Stomach (tissue), 9 donors: Measurements from ENCODE around the gene TRIM63. TPM values are rescaled to one million over a fixed set of nuclear protein-coding genes. Genes with fewer than 3 reads are reported as not detected.

Experiments
- DNase-seq, 2 donors: peaks; one replicate each; pipeline versions ENCODE4 v3.0.0 to v3.0.0-alpha.2; 2013 to 2019
- H3K27ac ChIP-seq, 5 donors: fragments of 200-600 bp in 4 of 5; sonication (generic) in 4 of 5; one replicate each; pipeline ENCODE4 v1.5.1; 2013 to 2019; ENCODE audit warnings: mild to moderate bottlenecking in 1 of 5, moderate library complexity in 1 of 5
- H3K27me3 ChIP-seq, 3 donors: fragments of 200-600 bp; sonication (generic); one replicate each; pipeline ENCODE4 v1.5.1; 2017 to 2019; ENCODE audit warnings: mixed run types in 1 of 3
- H3K36me3 ChIP-seq, 4 donors: fragments of 200-600 bp; sonication (generic); 1 replicate in 3 of 4; 2 replicates in 1 of 4; pipeline ENCODE4 v1.5.1; 2016 to 2019
- H3K4me1 ChIP-seq, 4 donors: fragments of 200-600 bp; sonication (generic); one replicate each; pipeline ENCODE4 v1.5.1; 2016 to 2019
- H3K4me3 ChIP-seq, 4 donors: fragments of 200-600 bp; sonication (generic) in 3 of 4; one replicate each; pipeline ENCODE4 v1.5.1; 2016 to 2019; ENCODE audit warnings: mild to moderate bottlenecking in 1 of 4
- H3K9me3 ChIP-seq, 4 donors: fragments of 200-600 bp; sonication (generic); one replicate each; pipeline ENCODE4 v1.5.1; 2016 to 2019
- CTCF ChIP-seq, 7 experiments: fragments of 450-650 bp in 4 of 7; fragments of 200-600 bp in 3 of 7; sonication (generic) in 3 of 7; IDR thresholded peaks; one replicate each; pipeline ENCODE4 v1.5.1; 2016 to 2019; ENCODE audit warnings: antibody characterized with exemption in 7 of 7, control low read depth in 2 of 7, mild to moderate bottlenecking in 1 of 7
- EP300 ChIP-seq: sonication (generic); formaldehyde crosslinking; IDR thresholded peaks from one replicate; pipeline ENCODE4 v1.6.1; 2017; ENCODE audit warnings: antibody characterized with exemption
- POLR2A ChIP-seq, 4 donors: fragments of 450-650 bp; IDR thresholded peaks; one replicate each; pipeline ENCODE4 v1.6.1; 2016; ENCODE audit warnings: antibody characterized with exemption in 4 of 4, control low read depth in 2 of 4, mild to moderate bottlenecking in 1 of 4, moderate library complexity in 1 of 4
- POLR2AphosphoS5 ChIP-seq, 3 donors: sonication (generic); formaldehyde crosslinking; IDR thresholded peaks; one replicate each; pipeline ENCODE4 v1.6.1; 2016; ENCODE audit warnings: antibody characterized with exemption in 3 of 3
- WGBS, 5 donors: extraction: QIAGEN DNeasy Blood & Tissue Kit in 3 of 5; methylation state at CpG; one replicate each; pipeline versions ENCODE4 v1.1.5 to v1.1.7; 2013 to 2018; 5-methylcytosine and 5-hydroxymethylcytosine counted together
- intact Hi-C: fragments of 100-400 bp; cut with DNase I; formaldehyde crosslinking; loops from one replicate; pipeline ENCODE4 v1.15.1; 2023; ENCODE audit warnings: low total_unique reads
- polyA plus RNA-seq, 3 donors: library from polyadenylated mRNA; stranded (reverse); fragments of 200-250 nt; gene quantifications; one replicate each; pipeline ENCODE4 v1.2.3, GENCODE V29; 2013
- total RNA-seq, 5 donors: library from RNA; depleted of rRNA; stranded (reverse); fragments of >200 nt; gene quantifications; one replicate each; pipeline versions ENCODE4 v1.1.0 to v1.2.3, GENCODE V29; 2014 to 2016
- donor health status: healthy with polysubstance abuse.
- donor health status: Bipolar disorder and iron deficiency.
- donor health status: healthy.

The TRIM63 gene
- total and polyA plus RNA-seq, 8 donors: 0.37 to 6.0 (median 0.42) TPM; not detected in 4

DNA sequence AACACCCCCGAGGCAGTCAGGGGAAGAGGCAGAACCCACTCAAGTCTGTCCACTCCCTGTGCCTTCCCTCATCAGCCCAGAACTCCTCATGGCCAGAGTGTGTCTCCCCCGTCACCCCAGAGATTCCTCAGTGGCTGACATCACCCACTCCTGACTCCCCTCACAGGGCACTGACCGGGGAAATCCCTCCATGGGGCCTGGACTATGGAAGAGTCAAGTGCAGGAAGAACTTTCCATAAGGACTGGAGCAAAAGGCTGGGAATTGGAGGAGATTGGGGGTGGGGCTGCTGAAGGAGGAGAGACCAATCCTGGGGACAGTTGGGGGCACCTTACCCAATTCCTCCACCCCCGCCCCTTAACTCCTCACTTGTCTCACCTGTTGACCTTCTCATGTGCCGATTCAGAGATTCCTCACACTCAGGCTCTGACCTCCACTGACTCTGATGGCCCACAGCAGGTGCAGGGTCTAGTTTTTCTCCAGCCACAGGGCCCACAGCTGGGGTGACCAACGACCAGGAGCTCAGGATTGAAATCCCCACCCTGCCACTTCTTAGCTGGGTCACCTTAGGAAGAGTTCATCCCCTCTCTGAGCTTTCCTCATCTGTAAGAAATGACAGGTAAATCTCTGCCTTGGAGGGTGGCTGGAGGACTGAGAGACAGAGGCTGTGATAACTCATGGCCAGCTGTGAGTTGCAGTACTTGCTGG, 46.3 kb downstream of the TRIM63 start:
- WGBS, 5 donors: 53 to 79% (median 71%) methylated on average over 5 to 6 of the region's 6 CpGs

GRCh38 chr1:26020330-26020768, 47.1 kb downstream of the TRIM63 start:
- peak in 1 of 2 donors; percentile 60 for DNase-seq
- intact Hi-C loops: no loop called here

More for the DNA sequence above, 46.3 kb downstream of the TRIM63 start:
- no peaks in the 10 kb centered on the region for H3K36me3 ChIP-seq
- H3K9me3 ChIP-seq: no peaks in the 10 kb centered on the region
- no peak for TF ChIP-seq CTCF (IDR thresholded peaks at IDR 0.05)
- TF ChIP-seq EP300: no peak
- no peak for TF ChIP-seq POLR2A (IDR thresholded peaks at IDR 0.05)
- no peak for TF ChIP-seq POLR2AphosphoS5 (IDR thresholded peaks at IDR 0.05)
- no peak for DNase-seq
- H3K27me3 ChIP-seq: no peaks in the 10 kb centered on the region
- peaks cover 0 to 36% (median 18%) of the 10 kb centered on the region in 4 donors for H3K4me1 ChIP-seq
- intact Hi-C loops: no loop called here
- peak overlapping the region in 1 of 4 donors; percentile 26 for H3K4me3 ChIP-seq
- H3K27ac ChIP-seq: no peak overlapping the region

GRCh38 chr1:26019641-26020315, 47.7 kb downstream of the TRIM63 start:
- DNase-seq: no peak
- Histone ChIP-seq H3K4me1 (peaks cover 0 to 36% (median 17%) of the 10 kb centered on the region in 4 donors), H3K4me3 (no peak overlapping the region), H3K27ac (no peak overlapping the region), H3K9me3 (no peaks in the 10 kb centered on the region), H3K36me3 (no peaks in the 10 kb centered on the region), H3K27me3 (no peaks in the 10 kb centered on the region)
- WGBS, 5 donors: 66 to 77% (median 71%) methylated on average over 8 of the region's 8 CpGs
- TF ChIP-seq EP300 (no peak), POLR2AphosphoS5 (IDR thresholded peaks at IDR 0.05) (no peak), POLR2A (IDR thresholded peaks at IDR 0.05) (no peak), CTCF (IDR thresholded peaks at IDR 0.05) (no peak)
- intact Hi-C loops: no loop called here

More at GRCh38 chr1:26020330-26020768, 47.1 kb downstream of the TRIM63 start:
- no peak for TF ChIP-seq EP300
- TF ChIP-seq POLR2AphosphoS5 (IDR thresholded peaks at IDR 0.05): no peak
- no peak for TF ChIP-seq POLR2A (IDR thresholded peaks at IDR 0.05)
- no peak for TF ChIP-seq CTCF (IDR thresholded peaks at IDR 0.05)
- WGBS, 5 donors: 58 to 78% (median 75%) methylated on average over 6 of the region's 6 CpGs
- no peaks in the 10 kb centered on the region for H3K36me3 ChIP-seq
- H3K27ac ChIP-seq: no peak overlapping the region
- H3K9me3 ChIP-seq: no peaks in the 10 kb centered on the region
- H3K4me3 ChIP-seq: no peak overlapping the region
- H3K27me3 ChIP-seq: no peaks in the 10 kb centered on the region
- peaks cover 0 to 36% (median 18%) of the 10 kb centered on the region in 4 donors for H3K4me1 ChIP-seq

DNA sequence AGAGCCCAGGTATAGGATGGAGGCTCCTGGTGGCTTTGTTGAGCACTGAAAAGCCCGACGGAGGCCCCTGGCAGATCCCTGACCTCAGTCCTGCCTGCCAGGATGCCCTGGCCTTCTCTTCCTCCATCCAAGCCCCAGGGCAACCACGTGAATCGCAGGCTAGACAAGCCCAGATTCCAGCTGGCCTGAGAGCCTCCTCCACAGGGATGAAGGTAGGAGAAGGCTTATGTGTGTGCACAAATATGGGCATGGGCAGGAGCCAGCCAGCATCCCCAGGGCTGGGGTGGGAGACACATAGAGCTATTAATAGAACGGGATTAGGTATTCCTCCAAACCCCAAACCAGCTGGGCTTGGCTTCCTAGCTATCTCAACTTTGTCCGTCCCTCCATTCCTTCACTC, 49.8 kb downstream of the TRIM63 start:
- TF ChIP-seq POLR2AphosphoS5 (IDR thresholded peaks at IDR 0.05): no peak
- TF ChIP-seq EP300: no peak
- TF ChIP-seq CTCF (IDR thresholded peaks at IDR 0.05): no peak
- TF ChIP-seq POLR2A (IDR thresholded peaks at IDR 0.05): no peak
- Histone ChIP-seq H3K27ac (no peak overlapping the region), H3K4me1 (peaks cover 0 to 39% (median 16%) of the 10 kb centered on the region in 4 donors), H3K4me3 (no peak overlapping the region), H3K36me3 (no peaks in the 10 kb centered on the region), H3K9me3 (no peaks in the 10 kb centered on the region), H3K27me3 (no peaks in the 10 kb centered on the region)
- WGBS, 5 donors: 46 to 73% (median 68%) methylated on average over 6 of the region's 6 CpGs
- intact Hi-C loops: no loop called here
- DNase-seq: no peak
